CD8-positive, alpha-beta memory T cell (primary cell): ENCODE measurements around the gene TTC3. TPM values are rescaled to one million over a fixed set of nuclear protein-coding genes. Genes with fewer than 3 reads are reported as not detected.

ENCODE experiments used
- CTCF ChIA-PET: fragments of 350-600 bp; sonication (Branson Sonifier 250); formaldehyde crosslinking; loops from one replicate; lab custom pipeline; 2021; ENCODE audit warnings: antibody characterized with exemption; lab: Charles Lee
- POLR2A ChIA-PET: fragments of 350-600 bp; sonication (Branson Sonifier 250); formaldehyde crosslinking; loops from one replicate; lab custom pipeline; 2021; ENCODE audit warnings: antibody characterized with exemption; lab: Charles Lee
- DNase-seq, 5 donors: peaks; one replicate each; pipeline versions ENCODE4 v3.0.0 to v3.0.0-alpha.2; 2020 to 2022; ENCODE audit warnings: mixed read lengths in 1 of 5
- H3K27ac ChIP-seq: one replicate; pipeline ENCODE4 v1.7.0; 2013; ENCODE audit warnings: low read depth, mild to moderate bottlenecking, low read length, moderate library complexity
- H3K27me3 ChIP-seq: 2 replicates; pipeline ENCODE4 v1.7.0; 2013; ENCODE audit warnings: low read length, mild to moderate bottlenecking; ENCODE audit not compliant: insufficient read depth, poor library complexity, severe bottlenecking
- H3K36me3 ChIP-seq: 2 replicates; pipeline ENCODE4 v1.7.0; 2013; ENCODE audit warnings: mild to moderate bottlenecking, low read length, moderate library complexity; ENCODE audit not compliant: insufficient read depth
- H3K4me1 ChIP-seq: 2 replicates; pipeline ENCODE4 v1.7.0; 2013; ENCODE audit warnings: mild to moderate bottlenecking, low read length, moderate library complexity; ENCODE audit not compliant: insufficient read depth
- H3K4me3 ChIP-seq: 2 replicates; pipeline ENCODE4 v1.7.0; 2013; ENCODE audit warnings: mild to moderate bottlenecking, low read length
- H3K9me3 ChIP-seq: 2 replicates; pipeline ENCODE4 v1.7.0; 2013; ENCODE audit warnings: mild to moderate bottlenecking, low read length
- H3K27ac Mint-ChIP-seq, 8 donors: one replicate each; pipeline ENCODE4 v1.8.0; 2020 to 2021; ENCODE audit warnings: mixed read lengths in 8 of 8, mild to moderate bottlenecking in 6 of 8, inconsistent platforms in 3 of 8, moderate library complexity in 3 of 8
- H3K27me3 Mint-ChIP-seq, 2 donors: one replicate each; pipeline ENCODE4 v1.8.0; 2020 to 2021; ENCODE audit warnings: mixed read lengths in 2 of 2, mild to moderate bottlenecking in 1 of 2, moderate library complexity in 1 of 2
- H3K36me3 Mint-ChIP-seq, 3 donors: one replicate each; pipeline ENCODE4 v1.8.0; 2020 to 2021; ENCODE audit warnings: mixed read lengths in 3 of 3, inconsistent platforms in 1 of 3, mild to moderate bottlenecking in 1 of 3
- H3K4me1 Mint-ChIP-seq, 3 donors: one replicate each; pipeline ENCODE4 v1.8.0; 2020 to 2021; ENCODE audit warnings: mixed read lengths in 3 of 3, inconsistent platforms in 1 of 3, mild to moderate bottlenecking in 1 of 3
- H3K4me3 Mint-ChIP-seq, 7 donors: one replicate each; pipeline ENCODE4 v1.8.0; 2020 to 2021; ENCODE audit warnings: mixed read lengths in 7 of 7, mild to moderate bottlenecking in 6 of 7, moderate library complexity in 4 of 7, inconsistent platforms in 2 of 7
- H3K9me3 Mint-ChIP-seq, 5 donors: one replicate each; pipeline ENCODE4 v1.8.0; 2020 to 2022; ENCODE audit warnings: mixed read lengths in 5 of 5, mild to moderate bottlenecking in 3 of 5, moderate library complexity in 2 of 5, inconsistent platforms in 1 of 5
- polyA plus RNA-seq: library from polyadenylated mRNA; unstranded; fragments of 300-500 nt; fragmentation: Illumina TruSeq; gene quantifications from one replicate; pipeline ENCODE4 v1.2.3, GENCODE V29; 2021
- total RNA-seq, 2 experiments: library from RNA; stranded (reverse); gene quantifications; one replicate each; pipeline ENCODE4 v1.2.3, GENCODE V29; 2021

Gene TTC3
- total and polyA plus RNA-seq, 3 experiments from 2014 or later, result 53.0 to 108 (median 54.5) TPM

DNA sequence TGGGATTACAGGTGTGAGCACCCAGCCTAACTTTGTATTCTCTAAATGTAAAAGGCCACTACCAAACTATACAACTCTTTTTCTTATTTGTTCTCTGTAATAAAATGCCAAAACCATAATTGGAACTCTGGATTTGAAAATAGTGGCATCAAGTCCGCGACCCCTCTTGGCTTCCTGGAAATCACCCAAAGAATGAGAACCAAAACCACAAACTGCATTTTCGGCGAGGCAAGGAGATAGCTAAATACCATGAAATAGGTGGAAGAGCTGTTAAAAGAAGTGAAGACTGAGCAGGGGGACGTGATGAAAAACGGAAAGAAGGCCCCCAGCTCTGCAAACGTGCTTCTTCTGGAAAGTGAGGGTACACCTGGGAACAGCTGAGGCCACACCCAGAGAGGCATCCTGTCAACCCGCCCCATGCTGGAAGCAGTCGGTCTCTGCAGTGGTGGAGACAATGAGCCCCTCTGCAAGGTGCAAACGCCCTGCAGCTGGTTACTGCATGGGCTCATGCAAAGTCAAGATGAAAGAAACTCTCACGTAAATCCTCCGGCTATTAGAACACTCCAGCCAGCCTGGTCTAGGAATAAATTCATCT is 171.5 kb downstream of the TTC3 start:
- no peak for DNase-seq
- Mint-ChIP-seq H3K4me1 (peaks cover 65 to 78% (median 69%) of the 10 kb centered on the region in 3 donors), H3K4me3 (peak overlapping the region in 6 of 7 donors; percentile 44 to 79 (median 52)), H3K27ac (peak overlapping the region; percentile 43 to 98 (median 71)), H3K36me3 (peaks cover 0 to 28% (median 2%) of the 10 kb centered on the region in 3 donors), H3K9me3 (no peaks in the 10 kb centered on the region), H3K27me3 (no peaks in the 10 kb centered on the region)
- H3K9me3 ChIP-seq, result no peaks in the 10 kb centered on the region
- H3K27me3 ChIP-seq, result no peaks in the 10 kb centered on the region
- peaks cover 7% of the 10 kb centered on the region for H3K36me3 ChIP-seq
- no peak overlapping the region for H3K27ac ChIP-seq
- H3K4me1 ChIP-seq, result peaks cover 27% of the 10 kb centered on the region
- peak overlapping the region; percentile 10 for H3K4me3 ChIP-seq
- CTCF ChIA-PET, result no interaction called here
- POLR2A ChIA-PET, result no interaction called here

DNA sequence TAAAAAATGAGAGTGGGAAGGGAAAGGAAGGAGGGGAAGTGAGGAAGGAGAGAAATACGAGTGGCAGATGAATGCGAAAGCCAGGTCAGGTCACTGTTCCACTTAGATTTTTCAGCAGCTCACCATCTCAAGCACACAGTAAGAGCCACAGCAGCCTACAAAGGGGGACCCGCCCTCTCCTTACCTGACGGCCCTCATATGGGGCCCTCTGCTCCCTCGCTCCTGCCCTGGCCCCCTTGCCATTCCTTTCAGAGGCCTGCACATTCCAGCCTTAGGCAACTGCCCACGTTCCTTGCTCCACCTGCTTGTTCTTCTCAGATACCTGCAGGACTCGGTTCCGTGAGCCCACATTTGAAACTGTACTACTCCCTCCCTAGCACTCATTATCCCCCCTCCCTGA is 172.1 kb downstream of the TTC3 start:
- H3K9me3 ChIP-seq, result no peaks in the 10 kb centered on the region
- no peaks in the 10 kb centered on the region for H3K9me3 Mint-ChIP-seq
- peaks cover 0 to 25% (median 2%) of the 10 kb centered on the region in 3 donors for H3K36me3 Mint-ChIP-seq
- H3K27ac ChIP-seq, result no peak overlapping the region
- peaks cover 7% of the 10 kb centered on the region for H3K36me3 ChIP-seq
- peaks cover 27% of the 10 kb centered on the region for H3K4me1 ChIP-seq
- DNase-seq, result no peak
- no peaks in the 10 kb centered on the region for H3K27me3 ChIP-seq
- ChIA-PET CTCF (no interaction called here), POLR2A (no interaction called here)
- H3K4me3 ChIP-seq, result no peak overlapping the region
- peaks cover 68 to 81% (median 73%) of the 10 kb centered on the region in 3 donors for H3K4me1 Mint-ChIP-seq
- H3K27me3 Mint-ChIP-seq, result no peaks in the 10 kb centered on the region
- peak overlapping the region; percentile 43 to 87 (median 71) for H3K27ac Mint-ChIP-seq
- peak overlapping the region in 6 of 7 donors; percentile 44 to 79 (median 52) for H3K4me3 Mint-ChIP-seq

DNA sequence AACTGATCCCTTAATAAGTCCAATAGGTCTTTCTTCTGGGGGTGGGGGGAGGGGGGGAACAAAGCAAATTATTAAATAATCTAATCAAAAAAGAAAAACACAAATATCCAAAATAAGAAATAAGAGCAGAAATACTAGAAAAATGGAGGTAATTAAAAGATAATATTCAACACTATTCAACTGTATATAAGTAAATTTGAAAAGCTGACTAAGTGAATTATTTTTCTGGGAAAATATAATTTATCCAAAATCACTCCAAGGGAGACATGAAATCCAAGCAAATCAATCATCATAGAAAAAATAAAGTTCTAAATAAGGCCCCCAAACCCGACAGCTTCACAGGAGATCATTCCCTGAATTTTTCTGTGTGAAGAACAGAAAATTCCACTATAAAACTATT is 175.2 kb downstream of the TTC3 start:
- DNase-seq, result no peak
- ChIA-PET POLR2A (no interaction called here), CTCF (no interaction called here)
- no peaks in the 10 kb centered on the region for H3K27me3 ChIP-seq
- H3K36me3 Mint-ChIP-seq, result peaks cover 0 to 8% (median 2%) of the 10 kb centered on the region in 3 donors
- peaks cover 27% of the 10 kb centered on the region for H3K4me1 ChIP-seq
- no peak overlapping the region for H3K4me3 Mint-ChIP-seq
- H3K4me3 ChIP-seq, result no peak overlapping the region
- H3K27ac ChIP-seq, result no peak overlapping the region
- H3K9me3 Mint-ChIP-seq, result no peaks in the 10 kb centered on the region
- no peaks in the 10 kb centered on the region for H3K36me3 ChIP-seq
- no peaks in the 10 kb centered on the region for H3K9me3 ChIP-seq
- no peak overlapping the region for H3K27ac Mint-ChIP-seq
- no peaks in the 10 kb centered on the region for H3K27me3 Mint-ChIP-seq
- H3K4me1 Mint-ChIP-seq, result peaks cover 77 to 90% (median 89%) of the 10 kb centered on the region in 3 donors

DNA sequence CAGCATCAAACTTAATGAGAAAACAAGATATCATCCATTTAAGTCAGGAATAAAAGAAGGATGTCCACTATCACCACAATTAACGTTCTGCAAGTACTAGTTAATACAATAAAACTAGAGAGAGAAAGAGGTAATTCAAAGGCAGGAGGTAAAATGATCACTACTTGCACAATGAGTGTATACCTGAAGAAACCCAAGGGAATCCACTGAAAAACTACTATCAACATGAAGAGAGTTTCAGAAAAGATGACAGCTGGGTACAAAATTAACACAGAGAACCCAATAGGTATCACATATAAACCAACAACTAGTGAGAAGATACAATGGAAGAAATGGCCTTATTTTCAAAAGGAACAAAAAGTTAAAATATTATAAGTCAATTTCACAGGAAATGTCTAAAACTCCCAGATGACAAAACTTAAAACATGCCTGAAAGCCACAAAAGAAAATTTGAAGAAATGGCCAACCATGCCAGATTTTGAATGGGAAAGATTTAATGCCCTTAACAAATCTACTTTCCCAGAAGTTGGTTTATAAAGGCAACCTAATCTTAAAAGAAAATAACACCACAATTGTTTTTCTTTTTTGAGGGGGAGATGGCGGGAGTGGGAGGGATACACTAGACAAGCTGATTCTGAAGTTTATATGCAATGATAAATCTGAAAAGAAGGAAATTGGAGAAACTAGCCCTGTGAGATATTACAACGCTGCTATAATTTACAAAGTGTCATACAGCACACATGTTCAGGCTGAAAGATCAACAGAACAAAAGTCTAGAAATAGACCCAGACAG is 176.3 kb downstream of the TTC3 start:
- Histone ChIP-seq H3K4me1 (peaks cover 21% of the 10 kb centered on the region), H3K9me3 (no peaks in the 10 kb centered on the region), H3K4me3 (no peak overlapping the region), H3K27ac (no peak overlapping the region), H3K27me3 (no peaks in the 10 kb centered on the region), H3K36me3 (no peaks in the 10 kb centered on the region)
- POLR2A ChIA-PET, result no interaction called here
- peaks cover 72 to 90% (median 88%) of the 10 kb centered on the region in 3 donors for H3K4me1 Mint-ChIP-seq
- H3K36me3 Mint-ChIP-seq, result peaks cover 0 to 5% (median 2%) of the 10 kb centered on the region in 3 donors
- CTCF ChIA-PET, result no interaction called here
- peak overlapping the region in 3 of 8 donors; percentile 37 to 43 (median 39) for H3K27ac Mint-ChIP-seq
- no peaks in the 10 kb centered on the region for H3K27me3 Mint-ChIP-seq
- H3K9me3 Mint-ChIP-seq, result no peaks in the 10 kb centered on the region
- no peak overlapping the region for H3K4me3 Mint-ChIP-seq
- DNase-seq, result no peak

DNA sequence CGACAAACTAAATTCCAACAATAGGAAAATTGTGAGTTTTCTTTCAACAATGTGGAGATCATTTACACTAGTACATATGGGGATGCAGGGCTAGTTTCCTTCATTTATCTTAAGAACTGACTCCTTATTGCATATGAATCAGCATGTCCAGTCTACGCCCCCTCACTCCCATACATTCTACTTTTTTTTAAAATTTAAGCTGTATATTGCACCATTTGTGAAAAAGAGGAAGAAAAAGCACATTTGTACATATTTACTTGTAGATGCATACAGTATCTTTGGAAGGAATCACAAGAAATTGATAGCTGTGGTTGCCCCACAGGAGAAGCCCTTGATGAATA is 178.2 kb downstream of the TTC3 start:
- CTCF ChIA-PET, result no interaction called here

More for the DNA sequence above, 178.2 kb downstream of the TTC3 start:
- Histone ChIP-seq H3K9me3 (no peaks in the 10 kb centered on the region), H3K36me3 (no peaks in the 10 kb centered on the region), H3K27ac (no peak overlapping the region), H3K4me1 (peaks cover 8% of the 10 kb centered on the region), H3K27me3 (no peaks in the 10 kb centered on the region), H3K4me3 (no peak overlapping the region)
- Mint-ChIP-seq H3K36me3 (peaks cover 0 to 3% (median 2%) of the 10 kb centered on the region in 3 donors), H3K9me3 (no peaks in the 10 kb centered on the region), H3K4me3 (no peak overlapping the region), H3K4me1 (peaks cover 57 to 76% (median 71%) of the 10 kb centered on the region in 3 donors), H3K27me3 (no peaks in the 10 kb centered on the region), H3K27ac (peak overlapping the region in 1 of 8 donors; percentile 36)
- DNase-seq, result no peak
- POLR2A ChIA-PET, result no interaction called here

Other genes with a start within 250 kb of the TTC3 start
- gene HLCS, start 106.6 kb upstream of the TTC3 start, total RNA-seq, result 10 to 100 TPM; 13.4 to 14.7 TPM
- gene HLCS, start 106.6 kb upstream of the TTC3 start, polyA plus RNA-seq, result 12.7 TPM
- under 1 TPM in 1 of 2 experiments, not detected in 1; 0.09 TPM for gene RIPPLY3, start 66.6 kb upstream of the TTC3 start, total RNA-seq
- not detected for gene RIPPLY3, start 66.6 kb upstream of the TTC3 start, polyA plus RNA-seq
- 10 to 100 TPM; 23.9 to 24.2 TPM for gene PIGP, start 183 bp upstream of the TTC3 start, total RNA-seq
- gene PIGP, start 183 bp upstream of the TTC3 start, polyA plus RNA-seq, result 36.6 TPM
- 10 to 100 TPM; 59.1 to 62.7 TPM for gene VPS26C, start 194.1 kb downstream of the TTC3 start, total RNA-seq
- gene VPS26C, start 194.1 kb downstream of the TTC3 start, polyA plus RNA-seq, result 82.0 TPM